CD4-positive, alpha-beta T cell (primary cell): ENCODE measurements around the gene PRELID2. TPM values are rescaled to one million over a fixed set of nuclear protein-coding genes. Genes with fewer than 3 reads are reported as not detected.

Experiments
- ATAC-seq: fragments of 200-7000 bp; cut with Tn5 transposase; one replicate; pipeline ENCODE4 v1.10.0; 2022; ENCODE audit warnings: mild to moderate bottlenecking; ENCODE audit not compliant: poor library complexity
- CTCF ChIA-PET: fragments of 350-600 bp; sonication (Branson Sonifier 250); formaldehyde crosslinking; loops from one replicate; lab custom pipeline; 2021; ENCODE audit warnings: antibody characterized with exemption, inconsistent platforms; lab: Charles Lee
- POLR2A ChIA-PET: fragments of 350-600 bp; sonication (Branson Sonifier 250); formaldehyde crosslinking; loops from one replicate; lab custom pipeline; 2021; ENCODE audit warnings: antibody characterized with exemption, inconsistent platforms; lab: Charles Lee
- DNase-seq, 14 experiments: peaks; one replicate each; pipeline ENCODE4 v3.0.0-alpha.2; 2013 to 2020; ENCODE audit warnings: mixed read lengths in 2 of 14
- H3K27ac ChIP-seq, 2 donors: one replicate each; pipeline versions ENCODE4 v1.5.1 to v1.7.0; 2013; ENCODE audit warnings: low read length in 2 of 2, low read depth in 1 of 2, mild to moderate bottlenecking in 1 of 2
- H3K27me3 ChIP-seq, 2 experiments: 1 replicate in 1 of 2; 2 replicates in 1 of 2; pipeline versions ENCODE4 v1.6.1 to v1.7.0; 2013; ENCODE audit warnings: low read length in 2 of 2, control low read depth in 1 of 2, mild to moderate bottlenecking in 1 of 2, moderate library complexity in 1 of 2; ENCODE audit not compliant: insufficient read depth in 2 of 2, control insufficient read depth in 1 of 2
- H3K36me3 ChIP-seq: one replicate; pipeline ENCODE4 v1.6.1; 2013; ENCODE audit warnings: low read length, control low read depth; ENCODE audit not compliant: insufficient read depth
- H3K4me1 ChIP-seq: one replicate; pipeline ENCODE4 v1.6.1; 2013; ENCODE audit warnings: low read length, control low read depth; ENCODE audit not compliant: insufficient read depth
- H3K4me3 ChIP-seq: one replicate; pipeline ENCODE4 v1.5.1; 2013; ENCODE audit warnings: mild to moderate bottlenecking, low read length, moderate library complexity
- H3K9me3 ChIP-seq, 2 experiments: 1 replicate in 1 of 2; 2 replicates in 1 of 2; pipeline versions ENCODE4 v1.6.1 to v1.7.0; 2013; ENCODE audit warnings: low read length in 2 of 2, mild to moderate bottlenecking in 2 of 2, control low read depth in 1 of 2, moderate library complexity in 1 of 2; ENCODE audit not compliant: control insufficient read depth in 1 of 2, insufficient read depth in 1 of 2
- H3K27ac Mint-ChIP-seq: one replicate; pipeline ENCODE4 v1.8.0; 2020; ENCODE audit warnings: mixed read lengths
- H3K27me3 Mint-ChIP-seq: one replicate; pipeline ENCODE4 v1.8.0; 2021; ENCODE audit warnings: mixed read lengths
- H3K36me3 Mint-ChIP-seq: one replicate; pipeline ENCODE4 v1.8.0; 2021; ENCODE audit warnings: low read depth, mixed read lengths
- H3K4me1 Mint-ChIP-seq: one replicate; pipeline ENCODE4 v1.8.0; 2021; ENCODE audit warnings: low read depth, mixed read lengths
- H3K4me3 Mint-ChIP-seq: one replicate; pipeline ENCODE4 v1.8.0; 2020; ENCODE audit warnings: mild to moderate bottlenecking, mixed read lengths
- H3K9me3 Mint-ChIP-seq: one replicate; pipeline ENCODE4 v1.8.0; 2020; ENCODE audit warnings: mixed read lengths
- intact Hi-C, 2 experiments: fragments of 100-400 bp; cut with DNase I in 1 of 2; cut with micrococcal nuclease in 1 of 2; formaldehyde crosslinking; loops; one replicate each; pipeline versions ENCODE4 v1.15.1 to v1.9.0; 2023 to 2025; cut with DNase I, micrococcal nuclease
- polyA plus RNA-seq, 2 donors: library from polyadenylated mRNA; unstranded; fragments of 120-200 nt; gene quantifications; one replicate each; pipeline ENCODE4 v1.2.1, GENCODE V29; 2013
- total RNA-seq, 174 experiments: library from RNA in 2 of 174; stranded (reverse) in 2 of 174; gene quantifications; one replicate each; pipeline ENCODE4 v1.2.3 and lab custom pipeline; 2021 to 2026
- TF ChIP-seq, protein P1 (sequence below): fragments of 200-600 bp; IDR thresholded peaks from one replicate; pipeline ENCODE4 v1.8.0; 2022; ENCODE audit warnings: antibody characterized with exemption, mild to moderate bottlenecking

Gene PRELID2
- total RNA-seq (under 1 TPM; 0.44 to 0.56 TPM), total RNA-seq (lab: John Stamatoyannopoulos, UW) (0.14 to 4.9 (median 1.1) reads per million in 172 experiments)
- polyA plus RNA-seq (2013, experiment 1 of 2) = 1.1 TPM
- 0.76 TPM for polyA plus RNA-seq (2013, experiment 2 of 2)

GRCh38 chr5:145834917-145835847 is at the start of gene PRELID2:
PRELID2 (minus strand) TSS chr5:145835342; CDS start chr5:145835251, 91 bp downstream.
- Mint-ChIP-seq H3K27me3 (peaks cover 22% of the 10 kb centered on the region), H3K27ac (no peak within 1 kb of the TSS), H3K4me3 (peak within 1 kb of the TSS; percentile 68), H3K4me1 (peaks cover 13% of the 10 kb centered on the region), H3K36me3 (no peaks in the 10 kb centered on the region), H3K9me3 (no peaks in the 10 kb centered on the region)
- no peak within 1 kb of the TSS for H3K27ac ChIP-seq
- no peaks in the 10 kb centered on the region for H3K9me3 ChIP-seq
- intact Hi-C loops = no loop called here
- H3K4me1 ChIP-seq = peaks cover 13% of the 10 kb centered on the region
- DNase-seq = peak; percentile 5 to 70 (median 21)
- ChIA-PET POLR2A (no interaction called here), CTCF (no interaction called here)
- no peaks in the 10 kb centered on the region for H3K36me3 ChIP-seq
- peak within 1 kb of the TSS; percentile 53 for H3K4me3 ChIP-seq
- ATAC-seq = peak; percentile 73
- H3K27me3 ChIP-seq = peaks cover 3 to 6% of the 10 kb centered on the region in 2 experiments
- TF ChIP-seq, protein P1, sequence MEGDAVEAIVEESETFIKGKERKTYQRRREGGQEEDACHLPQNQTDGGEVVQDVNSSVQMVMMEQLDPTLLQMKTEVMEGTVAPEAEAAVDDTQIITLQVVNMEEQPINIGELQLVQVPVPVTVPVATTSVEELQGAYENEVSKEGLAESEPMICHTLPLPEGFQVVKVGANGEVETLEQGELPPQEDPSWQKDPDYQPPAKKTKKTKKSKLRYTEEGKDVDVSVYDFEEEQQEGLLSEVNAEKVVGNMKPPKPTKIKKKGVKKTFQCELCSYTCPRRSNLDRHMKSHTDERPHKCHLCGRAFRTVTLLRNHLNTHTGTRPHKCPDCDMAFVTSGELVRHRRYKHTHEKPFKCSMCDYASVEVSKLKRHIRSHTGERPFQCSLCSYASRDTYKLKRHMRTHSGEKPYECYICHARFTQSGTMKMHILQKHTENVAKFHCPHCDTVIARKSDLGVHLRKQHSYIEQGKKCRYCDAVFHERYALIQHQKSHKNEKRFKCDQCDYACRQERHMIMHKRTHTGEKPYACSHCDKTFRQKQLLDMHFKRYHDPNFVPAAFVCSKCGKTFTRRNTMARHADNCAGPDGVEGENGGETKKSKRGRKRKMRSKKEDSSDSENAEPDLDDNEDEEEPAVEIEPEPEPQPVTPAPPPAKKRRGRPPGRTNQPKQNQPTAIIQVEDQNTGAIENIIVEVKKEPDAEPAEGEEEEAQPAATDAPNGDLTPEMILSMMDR = no peak

DNA sequence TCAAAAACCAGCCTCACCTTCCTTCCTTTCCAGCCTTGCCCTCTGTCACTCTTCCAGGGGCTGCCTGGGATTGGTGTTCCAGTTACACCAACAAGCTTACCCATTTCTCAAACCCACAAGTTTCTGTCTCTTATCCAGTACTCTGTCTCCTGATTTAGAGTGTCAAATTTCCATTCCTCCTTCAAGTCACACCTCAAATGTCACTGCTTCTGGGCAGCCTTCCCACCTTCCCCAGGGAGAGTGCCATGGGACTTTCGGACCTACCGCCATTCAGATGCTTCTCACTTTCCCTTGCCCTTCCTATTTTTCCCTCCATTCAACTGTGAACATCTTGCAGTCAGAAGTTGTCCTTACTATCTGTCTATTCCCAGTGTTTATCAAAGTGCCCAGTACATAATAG is 39.6 kb upstream of the PRELID2 start:
- Mint-ChIP-seq H3K27ac (no peak overlapping the region), H3K36me3 (no peaks in the 10 kb centered on the region), H3K27me3 (peaks cover 34% of the 10 kb centered on the region), H3K9me3 (no peaks in the 10 kb centered on the region), H3K4me1 (no peaks in the 10 kb centered on the region), H3K4me3 (no peak overlapping the region)
- no peaks in the 10 kb centered on the region for H3K4me1 ChIP-seq
- ChIA-PET CTCF (no interaction called here), POLR2A (no interaction called here)
- TF ChIP-seq, protein P1 = no peak
- no peaks in the 10 kb centered on the region for H3K27me3 ChIP-seq
- peaks cover 0 to 4% of the 10 kb centered on the region in 2 experiments for H3K9me3 ChIP-seq
- no peak overlapping the region for H3K27ac ChIP-seq
- no peak overlapping the region for H3K4me3 ChIP-seq
- intact Hi-C loops = no loop called here
- no peaks in the 10 kb centered on the region for H3K36me3 ChIP-seq
- DNase-seq (no peak), ATAC-seq (no peak)

- Histone ChIP-seq H3K4me3 (no peak within 1 kb of the TSS), H3K27me3 (no peaks in the 10 kb centered on the region), H3K36me3 (no peaks in the 10 kb centered on the region), H3K4me1 (no peaks in the 10 kb centered on the region), H3K9me3 (peaks cover 0 to 4% of the 10 kb centered on the region in 2 experiments), H3K27ac (no peak within 1 kb of the TSS)
- no peak for ATAC-seq
- no peaks in the 10 kb centered on the region for H3K4me1 Mint-ChIP-seq
- no peak within 1 kb of the TSS for H3K4me3 Mint-ChIP-seq
- H3K27ac Mint-ChIP-seq = no peak within 1 kb of the TSS
- H3K9me3 Mint-ChIP-seq = no peaks in the 10 kb centered on the region
- TF ChIP-seq, protein P1 = no peak
- intact Hi-C loops = no loop called here
- H3K27me3 Mint-ChIP-seq = peaks cover 35% of the 10 kb centered on the region
- ChIA-PET CTCF (no interaction called here), POLR2A (no interaction called here)
- no peak for DNase-seq
- H3K36me3 Mint-ChIP-seq = no peaks in the 10 kb centered on the region
Observed at GRCh38 chr5:145872914-145873313, 37.8 kb upstream of the PRELID2 start, which contains the start of gene GRXCR2. GRXCR2 (minus strand) TSS chr5:145873014; CDS start chr5:145872968, 46 bp downstream.
